Measurements from ENCODE around the gene MCF2L. TPM values are rescaled to one million over a fixed set of nuclear protein-coding genes. Genes with fewer than 3 reads are reported as not detected.

MCF2L gene
- total and polyA plus RNA-seq, 10 of the 15 experiments (the other 5 are each of a cell fraction or from before 2014, with no cell fraction given) = 0.06 to 1.1 (median 0.21) TPM; not detected in 2

GRCh38 chr13:112983428-112984196 lies 14.6 kb downstream of the MCF2L start:
- no peaks in the 10 kb centered on the region for H3K27me3 ChIP-seq (replicated peaks in 1 of 2; ENCODE audit: control insufficient read depth in 2 of 2, insufficient read depth in 2 of 2, low read length in 1 of 2)
- ATAC-seq = no peak
- H3K4me1 ChIP-seq (ENCODE audit: control insufficient read depth, insufficient read depth, low read length) = no peaks in the 10 kb centered on the region
- ChIA-PET POLR2A (no interaction called here), CTCF (no interaction called here), RAD21 (ENCODE audit: unreplicated experiment) (no interaction called here), SMC1A (ENCODE audit: uncharacterized antibody, unreplicated experiment) (no interaction called here)
- no TSS peak for BruUV-seq (replicated peaks)
- no peaks in the 10 kb centered on the region for H3K36me3 ChIP-seq (ENCODE audit: control insufficient read depth in 2 of 2, insufficient read depth in 2 of 2, low read length in 1 of 2)
- H3K79me2 ChIP-seq (ENCODE audit: control insufficient read depth, insufficient read depth, low read length) = no peaks in the 10 kb centered on the region
- H3K9me3 ChIP-seq (replicated peaks; ENCODE audit: control insufficient read depth, insufficient read depth, low read length) = no peaks in the 10 kb centered on the region
- no peak for DNase-seq (ENCODE audit: low read depth, low spot score)
- FAIRE-seq = no peak
- no peak overlapping the region for H3K4me3 ChIP-seq
- no peak overlapping the region for H3K4me2 ChIP-seq (ENCODE audit: control insufficient read depth, insufficient read depth)
- no peak overlapping the region for H3K27ac ChIP-seq (ENCODE audit: control insufficient read depth, insufficient read depth)
- no peak overlapping the region for H3K9ac ChIP-seq (ENCODE audit: control insufficient read depth, insufficient read depth, low read length)
- no peak overlapping the region for H2AFZ ChIP-seq (ENCODE audit: control insufficient read depth, low read depth, low read length)
- no peak for TF ChIP-seq NFYB (IDR thresholded peaks at IDR 0.05; ENCODE audit: insufficient read depth, low read depth, low read length)
- no peak for TF ChIP-seq EZH2 (IDR thresholded peaks at IDR 0.05; ENCODE audit: borderline replicate concordance, control insufficient read depth, low read depth, low read length)
- no peak for TF ChIP-seq FOXM1 (IDR thresholded peaks at IDR 0.05; ENCODE audit: low read depth, low read length)
- no peak for TF ChIP-seq MXI1 (IDR thresholded peaks at IDR 0.05; ENCODE audit: low read depth, low read length)
- no peak for TF ChIP-seq MYB (IDR thresholded peaks at IDR 0.05; ENCODE audit: borderline replicate concordance, low read depth, low read length)
- no peak for TF ChIP-seq ZSCAN29 (IDR thresholded peaks at IDR 0.05)
- no peak for TF ChIP-seq STAT1 (conservative IDR thresholded peaks at IDR 0.05)
- no peak for TF ChIP-seq IKZF1 (conservative IDR thresholded peaks at IDR 0.05)
- no peak for TF ChIP-seq RELB (IDR thresholded peaks at IDR 0.05; ENCODE audit: low read depth)
- TF ChIP-seq SPI1 (IDR thresholded peaks at IDR 0.05; ENCODE audit: borderline replicate concordance, insufficient read depth, low read depth, low read length) = no peak
- TF ChIP-seq HCFC1 (IDR thresholded peaks at IDR 0.05; ENCODE audit: low read length) = no peak
- TF ChIP-seq MYC (IDR thresholded peaks at IDR 0.05; ENCODE audit: insufficient read depth, insufficient read length, insufficient replicate concordance, low read length, severe bottlenecking) = no peak
- H4K20me1 ChIP-seq (ENCODE audit: control insufficient read depth, insufficient read depth) = no peaks in the 10 kb centered on the region
- in situ Hi-C loops (cut with MboI) = no loop called here
- WGBS (ENCODE audit: insufficient coverage, insufficient replicate concordance, low lambda C conversion rate, missing lambda C conversion rate) = 38% methylated on average over 27 of the region's 27 CpGs
- intact Hi-C loops (cut with micrococcal nuclease; ENCODE audit: unreplicated experiment) = no loop called here
